K562 (cell line): Measurements from ENCODE around the gene DEFB124. TPM values are rescaled to one million over a fixed set of nuclear protein-coding genes. Genes with fewer than 3 reads are reported as not detected.
A peak's percentile ranks its signal among the peaks of the same experiment; 100 is the strongest.

Source experiments
- ATAC-seq: fragments of 200-7000 bp; cut with Tn5 transposase; 3 replicates; pipeline ENCODE4 v1.9.1; 2020; ENCODE audit warnings: moderate library complexity
- BruUV-seq: library from RNA; stranded (reverse); fragments of 400-500 nt; replicated peaks from 2 replicates; lab custom pipeline; 2021; lab: Mats Ljungman, UMichigan
- CTCF ChIA-PET: fragments of 300-600 bp; formaldehyde crosslinking; extraction: SDS; loops from one replicate; lab custom pipeline; 2021; ENCODE audit warnings: low intra/inter-chr PET ratio; lab: Yijun Ruan, JAX
- POLR2A ChIA-PET: fragments of 300-600, 350-650 bp; sonication (Branson Sonifier 250); formaldehyde crosslinking; extraction: SDS; loops from one replicate; lab custom pipeline; 2021; ENCODE audit warnings: antibody characterized with exemption, inconsistent platforms; lab: Yijun Ruan, JAX
- DNase-seq, 4 experiments: peaks; one replicate each; pipeline versions ENCODE4 v3.0.0 to v3.0.0-alpha.2; 2011 to 2018; ENCODE audit warnings: low spot score in 3 of 4, mixed read lengths in 3 of 4; ENCODE audit errors: extremely low read depth in 1 of 4
- FAIRE-seq: peaks from 2 replicates; lab custom pipeline; 2011; peaks lifted over from hg19 to GRCh38; lab: Jason Lieb, UNC
- H2AFZ ChIP-seq: 2 replicates; pipeline ENCODE4 v1.6.0; 2011; ENCODE audit warnings: low read depth, low read length, control low read depth, inconsistent platforms
- H3K27ac ChIP-seq: fragments of 200-600 bp; 3 replicates; pipeline ENCODE4 v1.8.0; 2011; ENCODE audit warnings: low read depth, mild to moderate bottlenecking, control low read depth, inconsistent platforms, low read length, moderate library complexity, mixed read lengths; ENCODE audit errors: extremely low read depth
- H3K27me3 ChIP-seq, 2 experiments: fragments of 300-600 bp in 1 of 2; 2 replicates in 1 of 2; 3 replicates in 1 of 2; pipeline versions ENCODE4 v1.6.0 to v1.8.0; 2011; ENCODE audit warnings: inconsistent platforms in 2 of 2, low read length in 2 of 2, mild to moderate bottlenecking in 1 of 2, mixed read lengths in 1 of 2, moderate library complexity in 1 of 2; ENCODE audit not compliant: control insufficient read depth in 2 of 2, insufficient read depth in 2 of 2
- H3K36me3 ChIP-seq: fragments of 300-600 bp; 3 replicates; pipeline ENCODE4 v1.8.0; 2011; ENCODE audit warnings: mild to moderate bottlenecking, low read length, inconsistent platforms; ENCODE audit not compliant: control insufficient read depth, insufficient read depth
- H3K4me1 ChIP-seq, 2 experiments: fragments of 200-600 bp in 1 of 2; replicated peaks in 1 of 2; 2 replicates in 1 of 2; 3 replicates in 1 of 2; pipeline versions ENCODE4 v1.5.1 to v1.8.0; 2011; ENCODE audit warnings: inconsistent platforms in 2 of 2, low read length in 2 of 2, mild to moderate bottlenecking in 1 of 2, mixed read lengths in 1 of 2, moderate library complexity in 1 of 2; ENCODE audit not compliant: control insufficient read depth in 2 of 2, insufficient read depth in 2 of 2
- H3K4me2 ChIP-seq: 2 replicates; pipeline ENCODE4 v1.6.1; 2011; ENCODE audit warnings: low read length, control low read depth, inconsistent platforms, mixed read lengths; ENCODE audit not compliant: insufficient read depth
- H3K4me3 ChIP-seq: fragments of 200-600 bp; sonication (generic), shearing (Covaris generic); 2 replicates; pipeline ENCODE4 v1.5.1; 2016; ENCODE audit warnings: control low read depth, inconsistent platforms
- H3K79me2 ChIP-seq: fragments of 200-600 bp; 3 replicates; pipeline ENCODE4 v1.8.0; 2011; ENCODE audit warnings: low read length, inconsistent platforms; ENCODE audit not compliant: control insufficient read depth, insufficient read depth
- H3K9ac ChIP-seq, 2 experiments: 2 replicates each; pipeline versions ENCODE4 v1.6.0 to v1.6.1; 2011; ENCODE audit warnings: low read depth in 2 of 2, low read length in 2 of 2, control low read depth in 1 of 2, inconsistent platforms in 1 of 2, mild to moderate bottlenecking in 1 of 2, mixed read lengths in 1 of 2; ENCODE audit not compliant: insufficient read depth in 1 of 2
- H3K9me1 ChIP-seq: one replicate; pipeline ENCODE4 v1.6.0; 2011; ENCODE audit warnings: inconsistent platforms, mild to moderate bottlenecking, low read length, moderate library complexity; ENCODE audit not compliant: control insufficient read depth, insufficient read depth
- H3K9me3 ChIP-seq: replicated peaks from 2 replicates; pipeline ENCODE4 v1.5.1; 2011; ENCODE audit warnings: low read depth, low read length, inconsistent platforms; ENCODE audit not compliant: control insufficient read depth, insufficient read depth
- H4K20me1 ChIP-seq: replicated peaks from 2 replicates; pipeline ENCODE4 v1.6.1; 2011; ENCODE audit warnings: low read length, inconsistent platforms, mixed read lengths; ENCODE audit not compliant: control insufficient read depth, insufficient read depth
- ARID2 ChIP-seq: fragments of 450-650 bp; IDR thresholded peaks from 2 replicates; pipeline ENCODE4 v1.6.1; 2017; ENCODE audit warnings: antibody characterized with exemption, mild to moderate bottlenecking
- BCOR ChIP-seq: fragments of 450-650 bp; IDR thresholded peaks from 2 replicates; pipeline ENCODE4 v1.6.1; 2016
- CC2D1A ChIP-seq: fragments of 450-650 bp; IDR thresholded peaks from 2 replicates; pipeline ENCODE4 v1.6.1; 2017; ENCODE audit warnings: mild to moderate bottlenecking
- CSDE1 ChIP-seq, 2 experiments: fragments of 450-650 bp; IDR thresholded peaks; 2 replicates each; pipeline ENCODE4 v1.6.1; 2016; ENCODE audit warnings: mild to moderate bottlenecking in 1 of 2
- IFI16 ChIP-seq: fragments of 250-450 bp; sonication (Bioruptor Pico); IDR thresholded peaks from 2 replicates; pipeline ENCODE4 v2.1.2; 2022; ENCODE audit warnings: mild to moderate bottlenecking, inconsistent platforms
- MEIS2 ChIP-seq: fragments of 450-650 bp; IDR thresholded peaks from 2 replicates; pipeline ENCODE4 v1.6.1; 2014; ENCODE audit warnings: mild to moderate bottlenecking; ENCODE audit not compliant: partially characterized antibody
- MIER1 ChIP-seq: fragments of 450-650 bp; IDR thresholded peaks from 2 replicates; pipeline ENCODE4 v1.6.1; 2016; ENCODE audit warnings: antibody characterized with exemption, mild to moderate bottlenecking, low read depth
- PURB ChIP-seq: sonication (generic); formaldehyde crosslinking; IDR thresholded peaks from 2 replicates; pipeline ENCODE4 v1.9.0; 2021; ENCODE audit warnings: low read depth, mild to moderate bottlenecking, missing genetic modification reagents
- RBM14 ChIP-seq: fragments of 200-400 bp; formaldehyde crosslinking; IDR thresholded peaks from 2 replicates; pipeline ENCODE4 v1.6.1; 2018; ENCODE audit warnings: low read depth, mild to moderate bottlenecking, low read length, moderate library complexity, borderline replicate concordance; ENCODE audit not compliant: insufficient read depth
- RFX7 ChIP-seq: fragments of 250-450 bp; sonication (Bioruptor Pico); IDR thresholded peaks from 2 replicates; pipeline ENCODE4 v1.5.1; 2021; ENCODE audit warnings: mild to moderate bottlenecking
- RUNX1 ChIP-seq: sonication (generic); IDR thresholded peaks from 2 replicates; pipeline ENCODE4 v1.6.1; 2016; ENCODE audit warnings: antibody characterized with exemption, low read depth
- ZBTB1 ChIP-seq: sonication (generic); formaldehyde crosslinking; IDR thresholded peaks from 2 replicates; pipeline ENCODE4 v1.8.1; 2023; ENCODE audit warnings: missing genetic modification reagents, low read depth, mild to moderate bottlenecking, borderline replicate concordance
- ZBTB34 ChIP-seq: fragments of 250-450 bp; sonication (Bioruptor Pico); IDR thresholded peaks from 2 replicates; pipeline ENCODE4 v1.8.0; 2021; ENCODE audit warnings: mild to moderate bottlenecking, moderate library complexity
- ZC3H8 ChIP-seq: fragments of 450-650 bp; IDR thresholded peaks from 2 replicates; pipeline ENCODE4 v1.6.1; 2017
- ZNF134 ChIP-seq: fragments of 250-450 bp; sonication (Bioruptor Pico); conservative IDR thresholded peaks from 2 replicates; pipeline ENCODE4 v1.4.0; 2020
- ZNF175 ChIP-seq: fragments of 200-800 bp; sonication (Bioruptor generic); IDR thresholded peaks from 2 replicates; pipeline ENCODE4 v1.6.1; 2016; ENCODE audit warnings: low read depth, mild to moderate bottlenecking, missing genetic modification characterization, missing compliant biosample characterization
- ZNF584 ChIP-seq: fragments of 200-800 bp; sonication (Bioruptor generic); IDR thresholded peaks from 2 replicates; pipeline ENCODE4 v1.6.1; 2016; ENCODE audit warnings: low read depth, mild to moderate bottlenecking, missing genetic modification characterization, missing compliant biosample characterization
- ZSCAN29 ChIP-seq: fragments of 450-650 bp; IDR thresholded peaks from 2 replicates; pipeline ENCODE4 v1.6.1; 2017
- WGBS: fragments of 100-300 bp; shearing (Covaris generic); methylation state at CpG from one replicate; pipeline ENCODE4 v1.1.6; 2016; ENCODE audit warnings: low coverage, mixed read lengths; ENCODE audit not compliant: insufficient coverage; ENCODE audit errors: missing lambda C conversion rate; 5-methylcytosine and 5-hydroxymethylcytosine counted together
- in situ Hi-C: fragments of 300-500 bp; cut with MboI; formaldehyde crosslinking; loops from 4 replicates; pipeline ENCODE4 v1.15.0; 2018; ENCODE audit warnings: inconsistent platforms, mixed read lengths
- intact Hi-C: fragments of 100-400 bp; cut with micrococcal nuclease; formaldehyde crosslinking; loops from 2 replicates; pipeline ENCODE4 v1.14.2; 2022
- polyA plus RNA-seq, 8 experiments: library from polyadenylated mRNA; depleted of rRNA in 4 of 8; stranded (reverse) in 5 of 8; unstranded in 3 of 8; fragments of >200 nt; fragmentation: Nextera tagmentation in 2 of 8; fragmentation: Illumina TruSeq in 1 of 8; extraction: Ambion mirVana in 2 of 8; extraction: Trizol in 1 of 8; gene quantifications; 2 replicates each; pipeline versions ENCODE4 v1.2.1 to v1.2.3, GENCODE V29; 2011 to 2014; ENCODE audit warnings: inconsistent platforms in 1 of 8, missing spikeins in 1 of 8
- total RNA-seq, 7 experiments: library from RNA; depleted of rRNA in 6 of 7; stranded (reverse); fragments of >200 nt in 6 of 7; fragmentation: Illumina TruSeq in 2 of 7; extraction: Trizol in 2 of 7; gene quantifications; 2 replicates each; pipeline versions ENCODE4 v1.2.1 to v1.2.3, GENCODE V29; 2011 to 2021; ENCODE audit warnings: low replicate concordance in 1 of 7
- TF ChIP-seq, protein P1 (sequence below): fragments of 450-650 bp; formaldehyde crosslinking; IDR thresholded peaks from 2 replicates; pipeline ENCODE4 v1.4.0; 2020; ENCODE audit warnings: mild to moderate bottlenecking, moderate library complexity

DEFB124 gene
- total and polyA plus RNA-seq, 9 of the 15 experiments (the other 6 are each of a cell fraction or from before 2014, with no cell fraction given): not detected

DNA sequence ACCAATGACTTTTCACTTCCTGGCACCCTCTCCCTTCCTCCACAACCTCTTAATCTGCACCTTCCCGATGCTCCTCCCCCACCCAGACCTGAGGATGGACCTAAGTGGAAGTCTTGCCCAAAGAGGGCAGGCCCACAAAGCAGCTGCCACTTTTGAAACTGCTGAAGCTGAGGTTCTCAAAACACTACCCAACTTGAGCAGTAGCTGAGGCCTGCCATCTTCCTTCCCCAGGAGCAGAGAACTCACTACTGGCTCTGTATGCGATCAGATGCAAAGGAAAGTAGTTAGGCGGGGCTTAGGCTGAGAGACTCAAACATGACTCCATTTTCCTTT is 40.8 kb upstream of the DEFB124 start:
- 52% methylated on average over 3 of the region's 3 CpGs for WGBS
- H3K4me2 ChIP-seq: peak overlapping the region; percentile 87
- peaks cover 54% of the 10 kb centered on the region for H3K79me2 ChIP-seq
- no peaks in the 10 kb centered on the region for H3K27me3 ChIP-seq
- peak overlapping the region; percentile 99 for H3K4me3 ChIP-seq
- CTCF ChIA-PET: interaction anchor here (0.7 to 1.2 kb wide), 2 partner anchors 56 to 97 kb away, joined by 3 read pairs; no protein-coding TSS in a partner anchor
- BruUV-seq: no TSS peak
- intact Hi-C loops (no loop called here), in situ Hi-C loops (no loop called here)
- ATAC-seq: no peak
- DNase-seq: peak in 1 of 4 experiments; percentile 13
- peak overlapping the region; percentile 96; the same call in 1 of the 3 replicates for H3K27ac ChIP-seq
- peak overlapping the region; percentile 96 to 98; a peak in 3 of 4 replicates for H3K9ac ChIP-seq
- H3K4me1 ChIP-seq: peaks cover 18 to 22% of the 10 kb centered on the region in 2 experiments; a peak in 4 of 5 replicates
- H4K20me1 ChIP-seq: peaks cover 16% of the 10 kb centered on the region; the same call in 1 of the 2 replicates
- no peaks in the 10 kb centered on the region for H3K9me1 ChIP-seq
- H2AFZ ChIP-seq: no peak overlapping the region
- TF ChIP-seq ZNF134 (no peak), ZSCAN29 (no peak), BCOR (no peak), ZBTB1 (CRISPR knock-in tag) (no peak), ARID2 (no peak), ZNF175 (CRISPR knock-in tag) (no peak), PURB (no peak), MEIS2 (no peak), MIER1 (no peak), ZC3H8 (no peak), IFI16 (CRISPR knock-in tag) (no peak), ZNF584 (CRISPR knock-in tag) (no peak), RUNX1 (no peak), RFX7 (CRISPR knock-in tag) (no peak), ZBTB34 (CRISPR knock-in tag) (no peak), RBM14 (no peak), CSDE1 (IDR thresholded peaks at IDR 0.05) (no peak), CC2D1A (no peak)
- TF ChIP-seq, protein P1, sequence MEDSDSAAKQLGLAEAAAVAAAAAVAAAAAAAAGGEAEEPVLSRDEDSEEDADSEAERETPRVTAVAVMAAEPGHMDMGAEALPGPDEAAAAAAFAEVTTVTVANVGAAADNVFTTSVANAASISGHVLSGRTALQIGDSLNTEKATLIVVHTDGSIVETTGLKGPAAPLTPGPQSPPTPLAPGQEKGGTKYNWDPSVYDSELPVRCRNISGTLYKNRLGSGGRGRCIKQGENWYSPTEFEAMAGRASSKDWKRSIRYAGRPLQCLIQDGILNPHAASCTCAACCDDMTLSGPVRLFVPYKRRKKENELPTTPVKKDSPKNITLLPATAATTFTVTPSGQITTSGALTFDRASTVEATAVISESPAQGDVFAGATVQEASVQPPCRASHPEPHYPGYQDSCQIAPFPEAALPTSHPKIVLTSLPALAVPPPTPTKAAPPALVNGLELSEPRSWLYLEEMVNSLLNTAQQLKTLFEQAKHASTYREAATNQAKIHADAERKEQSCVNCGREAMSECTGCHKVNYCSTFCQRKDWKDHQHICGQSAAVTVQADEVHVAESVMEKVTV (CRISPR knock-in tag): no peak
- H3K9me3 ChIP-seq: no peaks in the 10 kb centered on the region
- H3K36me3 ChIP-seq: peaks cover 42% of the 10 kb centered on the region
- POLR2A ChIA-PET: interaction anchor here (0.9 kb wide), 1 partner anchor 10 kb away, joined by 3 read pairs; no protein-coding TSS in a partner anchor
- FAIRE-seq: no peak
